HG02884 (cell line): Measurements from ENCODE around the gene BANK1.
"Not testable (repeated sequence)": the region's sequence is repeated elsewhere in the genome, so short reads cannot be mapped to it uniquely, and the experiment has no call there.

Source experiments
- ATAC-seq: cut with Tn5 transposase; IDR thresholded peaks from one replicate; pipeline ENCODE4 v1.9.1; 2021; ENCODE audit warnings: mild to moderate bottlenecking, moderate library complexity; ENCODE audit not compliant: unreplicated experiment

BANK1 gene

DNA sequence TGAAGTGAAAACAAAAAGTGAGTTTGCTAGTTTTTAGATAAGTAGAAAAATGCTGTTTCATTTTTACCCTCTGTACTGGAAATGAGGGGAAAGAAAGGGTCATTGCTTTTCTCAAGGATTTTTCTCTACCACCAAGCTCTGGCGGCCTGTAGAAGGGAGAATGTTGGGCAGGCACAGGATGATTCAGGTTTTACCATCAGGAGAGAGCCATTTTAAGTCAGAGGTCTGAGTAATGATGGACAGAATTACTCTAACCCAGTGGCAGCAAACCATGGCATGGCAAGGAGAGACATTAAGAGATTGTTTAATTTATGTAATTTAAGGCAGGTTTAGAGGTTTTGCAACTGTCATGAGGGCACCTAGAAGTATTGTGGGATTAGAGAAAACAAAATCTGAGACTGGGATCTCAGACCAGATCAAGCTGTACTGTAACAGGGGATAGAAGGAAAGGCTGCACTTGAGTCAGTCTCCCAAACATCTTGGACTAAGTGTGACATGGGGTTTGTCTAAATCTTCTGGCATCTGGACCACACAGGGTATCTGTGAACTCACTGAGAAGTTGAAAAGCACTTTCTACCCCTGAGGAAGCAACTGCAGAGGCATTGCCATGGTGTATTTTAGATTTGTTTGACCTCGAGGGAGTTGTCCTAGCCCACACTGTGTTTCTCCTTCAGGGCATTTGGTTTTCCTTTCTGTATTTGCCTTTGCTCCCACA, 81.6 kb downstream of the BANK1 start:
- ATAC-seq = no peak

DNA sequence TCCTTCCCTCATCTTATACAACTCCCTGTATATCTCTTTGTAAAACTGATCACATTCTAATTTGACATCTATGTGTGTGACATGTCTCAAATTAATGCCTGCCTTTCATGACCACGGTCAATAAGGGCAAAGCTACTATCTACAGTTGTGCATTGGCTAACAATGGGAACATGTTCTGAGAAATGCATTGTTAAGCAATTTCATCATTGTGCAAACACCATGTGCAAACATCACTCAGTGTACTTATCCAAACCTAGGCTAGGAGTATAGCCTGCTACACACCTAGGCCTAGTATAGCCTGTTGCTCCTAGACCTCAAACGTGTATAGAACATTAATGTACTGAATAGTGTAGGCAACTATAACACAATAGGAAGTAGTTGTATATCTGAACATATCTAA, 95.0 kb downstream of the BANK1 start:
- ATAC-seq = no peak

DNA sequence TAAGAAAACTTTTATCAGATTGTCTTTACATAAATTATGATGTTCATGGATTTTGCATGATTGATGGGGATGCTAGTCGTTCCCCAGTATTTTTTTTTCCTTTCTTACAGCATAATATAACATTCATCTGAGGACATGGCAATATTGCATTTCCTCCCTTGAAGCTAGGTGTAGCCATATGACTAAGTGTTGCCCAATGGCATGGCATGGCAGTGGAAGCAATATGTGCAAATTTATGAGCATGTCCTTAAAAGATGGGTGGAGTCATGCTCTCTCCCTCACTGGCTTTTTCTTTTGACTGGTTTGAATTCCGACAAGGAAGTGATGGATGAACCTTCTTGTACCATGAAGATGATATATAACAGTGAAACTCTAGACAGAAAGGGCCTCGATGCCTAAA, 96.3 kb downstream of the BANK1 start:
- ATAC-seq = no peak

DNA sequence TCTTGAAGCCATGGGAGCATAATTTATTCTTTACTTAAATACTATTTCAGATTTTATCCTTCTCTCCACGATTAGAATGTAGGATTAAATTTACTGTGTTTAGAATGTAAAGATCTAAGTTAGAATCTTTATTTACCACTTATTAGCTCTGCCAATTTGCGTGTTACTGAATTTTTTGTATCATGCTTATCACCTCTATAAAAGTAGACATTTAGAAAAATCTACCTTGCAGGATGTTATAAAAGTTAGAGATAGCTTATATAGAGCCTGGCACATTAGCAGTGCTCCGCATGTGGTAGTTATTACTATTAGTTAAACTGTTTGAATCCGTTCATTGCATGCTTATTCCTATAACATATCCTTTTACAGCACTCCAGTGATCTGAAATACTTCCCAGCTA, 97.9 kb downstream of the BANK1 start:
- ATAC-seq = no peak

DNA sequence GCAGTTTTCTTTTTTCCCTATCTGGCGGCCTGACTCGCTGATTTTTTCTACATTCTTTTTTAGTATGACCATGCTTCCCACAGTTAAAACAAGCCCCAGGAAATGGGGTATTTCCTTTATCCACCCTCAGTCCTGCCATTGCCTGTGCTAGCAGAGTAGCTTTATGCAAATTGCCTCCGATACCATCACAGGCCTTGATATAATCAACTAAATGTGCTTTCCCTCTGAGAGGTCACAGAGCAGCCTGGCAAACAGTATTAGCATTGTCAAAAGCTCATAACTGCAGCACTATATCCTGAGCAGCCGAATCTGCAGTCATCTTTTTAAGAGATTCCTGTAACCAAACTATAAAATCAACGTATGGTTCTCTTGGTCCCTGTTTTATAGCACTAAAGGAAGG, 115.0 kb downstream of the BANK1 start:
- ATAC-seq = not testable (repeated sequence)

DNA sequence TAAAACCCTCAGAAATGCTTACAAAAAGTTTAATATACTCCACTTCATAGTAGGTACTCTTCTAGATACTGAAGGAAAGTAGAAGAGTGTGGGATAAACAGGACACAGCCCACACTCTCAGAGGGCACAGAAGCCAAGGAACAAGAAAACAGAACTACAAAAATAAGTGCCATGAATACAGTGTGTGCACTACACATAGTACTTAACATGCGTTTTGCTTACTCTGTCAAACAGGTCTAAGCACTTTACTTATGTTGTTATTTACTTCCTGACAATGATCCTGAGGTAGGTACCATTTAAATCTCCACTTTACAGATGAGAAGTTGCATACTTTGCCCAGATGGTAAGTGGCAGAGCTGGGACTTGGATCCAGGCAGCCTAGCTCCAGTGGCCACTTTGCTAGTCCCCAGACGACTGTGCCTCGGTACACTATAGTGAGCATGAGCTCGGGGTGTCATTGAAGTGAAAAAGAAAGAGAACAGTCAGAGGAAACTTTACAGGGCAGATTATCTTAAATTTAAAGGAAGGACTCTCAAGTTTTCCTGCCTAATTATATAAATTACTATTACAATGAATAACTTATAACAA, 120.3 kb downstream of the BANK1 start:
- ATAC-seq = no peak

DNA sequence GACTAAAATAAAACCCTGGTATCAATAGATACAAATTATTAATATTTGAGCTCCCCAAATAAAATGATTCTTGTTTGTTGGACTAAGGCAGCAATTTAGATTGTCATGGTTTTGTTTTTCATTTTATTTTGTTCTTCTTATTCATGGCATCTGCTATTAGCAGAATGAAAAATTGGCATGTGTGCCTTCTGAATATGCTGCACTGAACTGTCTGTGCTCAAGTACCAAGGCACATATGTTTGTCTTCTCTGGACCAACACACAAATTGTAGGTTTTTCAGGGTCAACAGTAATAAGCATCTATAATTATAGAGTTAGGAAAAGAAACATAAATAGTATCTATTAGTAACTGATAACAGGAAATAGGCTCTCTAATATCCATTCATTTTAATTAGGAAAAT, 121.1 kb downstream of the BANK1 start:
- ATAC-seq = no peak

DNA sequence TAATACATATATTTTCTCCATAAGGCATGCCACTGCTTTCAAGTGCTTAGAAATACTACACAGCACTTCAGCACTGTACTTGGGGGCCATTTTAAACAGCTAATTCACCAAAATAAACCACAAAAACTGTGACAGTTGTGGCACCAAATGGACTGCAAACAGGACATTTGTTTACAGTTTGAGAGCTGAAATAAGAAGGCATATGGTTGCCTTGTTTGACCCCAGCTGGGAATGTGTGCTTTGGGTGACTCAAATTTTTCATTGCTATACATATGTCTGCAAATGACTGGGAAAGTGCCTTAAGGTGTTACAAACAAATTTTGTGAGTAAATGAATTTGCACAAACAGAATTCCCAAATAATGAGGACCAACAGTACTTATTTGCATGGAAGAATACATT, 124.2 kb downstream of the BANK1 start:
- ATAC-seq = no peak

DNA sequence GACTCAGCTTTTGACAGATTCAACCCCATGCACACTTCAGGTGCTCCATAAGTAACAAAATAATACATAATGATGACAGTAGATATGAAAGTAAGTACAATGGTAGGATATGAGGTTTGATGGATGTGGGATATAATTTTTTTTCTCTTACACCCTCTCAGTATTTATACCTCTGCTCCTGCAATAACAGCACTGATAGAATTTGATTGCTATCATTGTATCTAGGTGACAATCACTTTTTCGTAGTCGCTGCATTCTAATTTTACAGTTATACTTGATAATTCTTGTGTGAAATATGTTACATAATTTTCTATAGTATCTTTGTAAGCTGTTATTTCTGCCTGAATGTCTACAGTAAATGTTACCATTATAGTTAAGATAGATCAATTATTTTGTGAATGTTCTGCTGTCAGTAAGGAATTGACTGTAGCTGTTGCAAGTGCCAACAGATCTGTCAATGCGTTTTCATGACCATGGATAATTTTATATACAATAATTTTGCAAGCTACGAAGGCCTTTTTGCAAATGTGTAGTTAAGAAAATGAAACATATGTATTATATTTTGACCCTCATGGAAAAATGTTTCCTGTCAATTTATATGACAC, 128.9 kb downstream of the BANK1 start:
- no peak for ATAC-seq

DNA sequence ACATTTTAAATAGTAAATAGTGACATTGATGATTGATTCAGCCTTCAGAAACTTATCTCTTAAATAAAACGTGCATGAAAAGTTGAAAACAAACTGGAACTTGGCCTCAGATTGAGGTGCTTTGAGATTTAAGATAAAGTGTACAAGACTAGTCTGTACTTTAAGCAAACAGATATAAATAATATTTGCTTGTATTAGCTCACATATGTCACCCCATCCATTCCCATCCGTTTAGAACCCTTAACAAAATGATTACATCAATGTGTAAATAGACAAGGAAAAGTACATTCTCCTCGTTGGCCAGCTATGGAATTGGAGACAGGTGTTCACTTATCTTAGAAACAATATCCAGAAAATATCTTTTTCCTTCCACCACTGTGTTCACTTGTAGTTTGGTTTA, 130.8 kb downstream of the BANK1 start:
- no peak for ATAC-seq

DNA sequence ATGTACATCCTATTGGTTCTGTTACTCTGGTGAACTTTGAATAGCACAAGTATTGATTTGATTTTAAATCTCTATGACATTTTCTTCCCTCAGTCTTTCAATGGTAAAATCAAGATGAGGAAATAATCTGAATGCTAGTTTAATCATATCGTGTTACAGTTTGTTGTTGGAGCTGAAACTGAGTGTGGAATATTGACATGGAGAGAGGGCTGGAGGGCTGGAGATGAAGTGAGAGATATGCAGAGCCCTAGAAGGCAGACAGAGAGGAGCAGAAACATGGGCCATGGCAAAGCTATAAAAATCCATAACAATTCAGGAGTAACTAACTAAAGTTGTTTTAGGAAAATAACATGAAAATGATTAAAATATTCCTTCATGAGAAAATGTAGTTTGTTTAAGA, 141.1 kb downstream of the BANK1 start:
- ATAC-seq = no peak

DNA sequence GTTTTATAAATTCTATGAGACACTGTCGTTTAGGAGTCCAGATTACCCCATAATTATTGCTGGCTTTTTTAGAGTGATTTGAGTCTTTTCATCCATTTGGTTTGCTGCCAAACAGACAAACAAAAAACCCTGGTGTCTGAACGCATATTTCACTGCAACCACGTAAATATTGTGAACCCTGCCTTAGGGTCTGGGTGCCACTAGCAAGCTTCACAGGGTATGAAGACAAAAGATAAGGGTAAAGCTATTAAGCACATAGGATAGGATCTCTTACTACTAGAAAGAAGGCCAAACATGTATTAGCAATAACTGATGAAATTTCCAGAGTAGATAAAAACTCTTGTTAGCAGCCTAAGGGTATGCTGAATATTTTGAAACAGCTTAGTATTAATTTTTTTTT, 143.3 kb downstream of the BANK1 start:
- no peak for ATAC-seq

DNA sequence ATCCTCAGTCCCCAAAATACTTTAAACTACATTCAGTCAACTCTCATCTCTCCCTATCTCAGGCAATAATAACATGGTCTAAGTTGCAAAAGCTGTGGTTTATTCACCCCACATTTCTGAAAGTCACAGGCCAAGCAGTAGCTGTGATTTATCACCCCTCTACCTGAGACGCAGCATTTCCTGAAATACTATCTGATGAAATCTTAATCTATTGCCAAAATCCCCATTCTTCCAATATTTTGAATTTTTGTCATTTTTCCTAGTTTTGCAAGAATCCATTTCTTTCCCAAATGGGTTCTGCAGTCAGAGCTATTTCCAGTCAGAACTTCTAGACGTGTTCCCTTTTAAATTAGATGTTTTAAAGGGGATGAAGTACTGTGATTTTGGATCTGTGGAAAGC, 148.3 kb downstream of the BANK1 start:
- no peak for ATAC-seq

DNA sequence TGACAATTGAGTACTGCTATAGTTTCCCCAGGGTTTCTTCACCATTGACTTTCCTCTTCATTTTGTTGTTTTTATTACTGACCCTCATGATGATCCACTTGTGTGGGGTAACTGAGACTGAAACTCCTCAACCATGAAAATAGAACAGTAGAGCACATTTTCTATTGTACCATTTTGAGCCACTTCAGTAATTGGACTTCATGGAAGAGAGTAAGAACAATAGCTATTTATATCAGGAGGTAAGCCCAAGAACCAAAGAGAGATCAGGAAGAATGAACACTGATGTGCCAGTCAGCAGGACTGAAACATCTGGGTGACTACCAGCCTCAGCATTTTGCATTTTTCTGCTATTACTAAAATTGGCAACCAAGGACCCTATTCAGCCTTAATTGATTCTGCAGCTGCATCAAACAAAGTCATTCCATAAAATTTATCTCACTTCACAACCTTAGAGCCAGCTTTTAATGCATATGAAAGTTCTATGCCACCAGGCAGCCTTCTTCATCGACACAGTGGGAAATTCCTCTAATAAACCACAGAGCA, 151.4 kb downstream of the BANK1 start:
- ATAC-seq = no peak

DNA sequence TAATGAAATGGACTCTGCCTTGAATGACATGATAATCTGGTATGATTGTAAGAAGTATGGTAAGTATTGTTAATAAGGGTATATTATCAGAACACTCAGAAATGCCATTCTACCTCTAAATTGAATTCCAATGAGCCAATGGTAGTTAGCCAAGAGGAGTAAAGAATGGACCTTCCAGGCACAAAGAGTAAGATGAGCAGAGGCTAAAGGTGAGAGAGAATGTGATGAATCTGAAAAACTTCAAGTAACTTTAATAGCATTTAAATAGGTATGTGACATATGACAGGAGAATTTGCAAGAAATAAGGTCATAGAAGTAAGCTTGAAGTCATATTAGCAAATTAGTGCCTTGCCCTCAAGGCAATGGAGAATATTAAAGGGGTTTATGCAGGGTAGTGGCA, 152.4 kb downstream of the BANK1 start:
- no peak for ATAC-seq

DNA sequence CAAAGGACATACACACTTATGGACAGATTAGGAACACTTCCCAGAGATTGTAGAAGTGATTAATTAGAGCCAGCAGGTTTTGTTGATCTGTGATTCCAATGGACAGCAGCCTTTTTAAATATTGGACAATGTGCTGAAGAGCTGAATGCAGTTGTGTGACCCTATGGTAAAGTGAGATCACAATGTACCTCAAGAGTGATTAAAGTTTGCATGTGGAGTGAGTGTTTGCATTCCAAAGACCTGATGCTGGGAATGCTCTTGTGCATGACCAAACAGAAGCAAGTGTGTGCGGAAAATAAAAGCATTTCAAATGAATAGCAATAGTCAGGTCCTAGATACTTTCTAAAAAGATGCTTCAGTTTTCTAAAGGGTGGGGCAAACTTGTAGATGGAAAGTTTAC, 154.1 kb downstream of the BANK1 start:
- no peak for ATAC-seq

DNA sequence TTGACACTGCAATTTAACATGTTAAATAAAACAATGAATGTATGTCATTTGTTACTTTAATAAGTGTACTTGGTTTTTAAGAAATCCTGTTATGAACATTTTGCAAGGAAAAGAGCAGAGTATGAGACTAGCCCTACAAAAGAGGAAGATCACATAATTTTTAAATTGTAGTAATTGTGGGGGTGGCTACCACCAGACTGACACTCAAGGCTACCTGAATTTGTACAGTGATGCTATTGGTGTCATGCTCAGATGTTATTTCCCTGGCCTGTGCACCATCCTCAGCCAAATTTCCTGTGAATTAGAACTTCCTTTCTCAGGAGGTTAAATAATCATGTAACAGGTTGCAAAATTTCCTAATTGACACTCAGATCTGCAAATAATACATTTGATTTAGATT, 157.5 kb downstream of the BANK1 start:
- no peak for ATAC-seq

DNA sequence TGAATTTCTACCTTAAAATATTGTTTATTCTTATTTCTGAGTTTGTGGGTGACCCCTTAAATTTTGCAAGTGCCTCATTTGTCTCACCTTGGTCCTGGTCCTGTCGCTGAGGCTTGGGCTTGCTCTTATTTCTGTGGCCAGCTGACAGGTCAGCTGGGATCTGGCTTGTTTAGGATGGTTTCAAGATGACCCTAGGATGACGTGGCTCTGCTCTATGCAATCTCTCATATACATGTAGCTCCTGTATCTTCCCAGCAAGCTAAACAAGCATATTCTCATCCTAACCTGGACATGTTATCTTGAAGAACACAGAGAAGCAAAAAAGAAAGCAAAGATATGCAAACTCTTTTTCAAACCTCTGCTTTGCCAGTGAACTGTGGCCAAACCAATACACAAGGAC, 158.4 kb downstream of the BANK1 start:
- no peak for ATAC-seq

DNA sequence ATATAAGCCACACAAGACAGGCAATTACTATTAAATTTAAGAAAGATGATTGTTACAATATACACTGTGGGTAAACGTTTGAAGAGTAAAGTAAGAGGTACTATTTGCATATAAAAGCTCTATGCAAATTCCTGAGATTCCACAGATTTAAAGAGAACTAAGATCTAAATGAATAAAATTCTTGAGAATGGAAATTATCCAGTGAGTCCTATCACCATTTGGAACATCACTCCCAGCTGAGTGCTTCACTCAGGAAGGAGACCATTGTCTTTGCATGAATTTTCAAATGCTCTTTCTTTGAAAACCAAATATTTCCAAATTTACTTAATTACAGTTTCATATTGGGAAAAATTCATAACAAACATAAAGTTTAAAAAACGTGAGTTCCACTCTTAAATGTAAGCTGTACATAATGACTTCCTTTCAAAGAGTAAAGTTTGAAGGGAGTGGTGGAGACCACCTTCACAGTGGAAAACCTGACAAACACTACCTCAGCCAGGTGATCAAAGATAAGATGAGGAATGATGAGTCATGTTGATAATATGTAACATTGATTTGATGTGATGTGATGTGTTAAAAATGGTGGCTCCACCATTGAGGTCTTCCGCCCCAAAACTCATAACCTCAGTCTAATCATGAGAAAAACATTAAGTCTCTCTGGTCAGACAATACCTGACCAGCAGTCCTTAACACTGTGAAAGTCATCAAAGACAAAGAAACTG, 159.9 kb downstream of the BANK1 start:
- ATAC-seq = no peak

DNA sequence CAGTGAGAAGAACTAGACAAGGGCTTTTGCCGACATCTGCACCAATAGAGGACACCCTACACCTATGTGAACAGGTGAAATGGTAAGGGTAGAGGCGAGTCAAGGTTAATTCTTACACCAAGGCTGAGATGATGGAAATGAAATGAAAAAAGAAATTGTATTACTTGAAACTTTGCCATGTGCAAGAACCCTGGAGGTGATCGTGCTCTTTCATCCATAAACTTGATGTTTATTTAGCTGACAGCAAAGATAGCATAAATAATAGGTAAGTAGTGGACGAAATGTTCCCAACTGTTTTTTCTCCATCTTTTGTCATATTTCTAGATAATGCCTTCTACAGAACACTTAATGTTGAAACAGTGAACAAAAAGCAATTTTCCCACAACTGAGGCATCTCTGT, 162.5 kb downstream of the BANK1 start:
- no peak for ATAC-seq

DNA sequence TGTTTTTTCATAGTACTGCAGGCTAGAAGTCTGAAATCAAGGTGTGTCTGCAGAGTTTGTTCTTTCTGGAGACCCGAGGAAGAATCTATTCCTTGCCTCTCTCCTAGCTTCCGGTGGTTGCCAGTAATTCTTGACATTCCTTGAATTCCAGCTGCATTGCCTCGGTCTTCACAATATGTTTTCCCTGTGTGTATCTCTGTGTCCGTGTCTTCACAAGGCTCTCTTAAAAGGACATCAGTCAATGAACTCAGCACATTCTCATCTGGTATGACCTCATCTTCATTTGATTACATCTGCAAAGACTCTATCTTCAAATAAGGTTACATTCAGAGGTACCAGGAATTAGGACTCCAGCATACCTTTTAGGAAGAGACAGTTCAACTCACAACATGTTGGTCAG, 163.4 kb downstream of the BANK1 start:
- no peak for ATAC-seq

DNA sequence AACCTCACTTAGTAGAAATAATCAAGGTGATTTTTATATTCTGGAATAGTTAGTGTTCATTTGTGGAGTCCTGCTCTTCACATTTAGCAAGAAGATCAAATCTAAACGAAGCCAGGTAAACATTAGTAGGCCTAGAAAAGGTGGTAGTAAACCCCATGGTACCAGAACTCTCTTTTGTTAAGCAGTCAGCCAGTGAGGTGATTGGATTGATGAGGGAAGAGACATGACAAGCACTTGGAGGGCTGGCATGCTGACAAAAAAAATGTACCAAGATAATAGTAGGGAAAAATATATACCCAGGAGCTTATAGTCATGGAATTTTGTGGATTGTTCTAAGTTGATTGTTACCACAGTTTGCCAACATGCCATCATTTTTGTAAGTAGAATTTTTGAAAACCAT, 163.8 kb downstream of the BANK1 start:
- no peak for ATAC-seq
